ENCODE results near the gene CNPY1.
A peak's percentile ranks its signal among the peaks of the same experiment; 100 is the strongest.
"Not testable (repeated sequence)": the region's sequence is repeated elsewhere in the genome, so short reads cannot be mapped to it uniquely, and the experiment has no call there.

CNPY1 gene

DNA sequence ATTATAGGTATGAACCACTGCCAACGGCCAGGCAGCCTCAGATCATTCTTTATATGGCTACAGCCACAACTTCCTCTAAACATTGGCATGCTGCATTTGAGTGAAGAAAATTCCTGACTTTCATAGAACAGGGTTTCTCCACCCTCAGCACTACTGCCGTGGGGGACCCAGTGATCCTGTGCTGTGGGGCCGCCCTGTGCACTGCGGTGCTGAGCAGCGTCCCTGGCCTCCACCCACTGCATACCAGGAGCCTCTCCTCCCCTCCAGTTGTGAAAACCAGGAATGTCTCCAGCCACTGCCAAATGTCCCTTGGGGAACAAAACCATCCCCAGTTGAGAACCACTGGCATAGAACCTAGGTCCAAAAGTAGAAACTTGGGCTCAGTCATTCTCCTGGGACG is 15.8 kb downstream of the CNPY1 start:
- no peak for DNase-seq

DNA sequence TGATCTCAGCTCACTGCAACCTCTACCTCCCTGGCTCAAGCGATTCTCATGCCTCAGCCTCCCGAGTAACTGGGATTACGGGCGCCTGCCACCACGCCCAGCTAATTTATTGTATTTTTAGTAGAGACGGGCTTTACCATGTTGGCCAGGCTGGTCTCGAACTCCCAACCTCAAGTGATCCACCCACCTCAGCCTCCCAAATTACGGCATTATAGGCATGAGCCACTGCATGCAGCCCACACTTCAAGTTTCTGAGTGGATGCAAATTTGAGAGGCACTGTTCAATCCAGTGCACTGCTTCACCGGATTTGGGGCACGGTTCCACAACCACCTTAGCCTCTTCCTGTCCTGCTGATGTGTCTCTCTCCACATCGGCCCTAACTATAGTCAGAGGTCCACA is 16.5 kb downstream of the CNPY1 start:
- DNase-seq = no peak

DNA sequence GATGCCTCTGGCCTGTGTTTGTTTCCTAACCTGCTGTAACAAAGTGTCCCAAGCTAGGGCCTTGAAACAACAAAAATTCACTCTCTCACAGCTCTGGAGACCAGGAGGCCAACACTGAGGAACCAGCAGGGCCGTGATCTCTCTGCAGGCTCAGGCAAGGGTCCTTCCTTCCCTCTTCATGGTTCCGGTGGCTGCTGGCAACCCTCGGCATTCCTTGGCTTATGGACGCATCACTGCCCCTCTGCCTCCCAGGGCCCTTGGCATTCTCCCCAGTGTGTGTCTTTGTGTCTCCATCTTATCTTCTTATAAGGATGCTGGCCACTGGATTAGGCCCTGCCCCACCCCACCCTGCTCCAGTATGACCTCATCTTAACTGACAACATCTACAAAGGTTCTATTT is 17.0 kb downstream of the CNPY1 start:
- no peak for DNase-seq

DNA sequence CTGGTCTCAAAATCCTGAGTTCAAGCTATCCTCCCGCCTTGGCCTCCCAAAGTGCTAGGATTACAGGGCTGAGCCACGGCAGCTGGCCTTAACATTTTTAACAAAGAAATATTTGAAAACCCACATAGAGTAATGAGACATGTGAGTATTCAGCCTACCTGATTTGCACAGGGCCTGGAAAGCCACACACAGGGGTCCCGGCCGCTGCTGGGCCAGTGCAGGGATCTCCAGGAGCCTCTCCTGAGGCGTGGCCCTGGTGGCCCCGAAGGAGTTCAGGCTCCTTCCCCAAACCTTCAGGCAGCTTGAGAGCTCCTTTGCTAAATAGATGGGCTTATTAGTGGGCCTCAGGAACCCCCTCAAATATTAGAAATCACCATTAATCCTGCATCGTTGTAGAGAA is 18.7 kb downstream of the CNPY1 start:
- DNase-seq = no peak

DNA sequence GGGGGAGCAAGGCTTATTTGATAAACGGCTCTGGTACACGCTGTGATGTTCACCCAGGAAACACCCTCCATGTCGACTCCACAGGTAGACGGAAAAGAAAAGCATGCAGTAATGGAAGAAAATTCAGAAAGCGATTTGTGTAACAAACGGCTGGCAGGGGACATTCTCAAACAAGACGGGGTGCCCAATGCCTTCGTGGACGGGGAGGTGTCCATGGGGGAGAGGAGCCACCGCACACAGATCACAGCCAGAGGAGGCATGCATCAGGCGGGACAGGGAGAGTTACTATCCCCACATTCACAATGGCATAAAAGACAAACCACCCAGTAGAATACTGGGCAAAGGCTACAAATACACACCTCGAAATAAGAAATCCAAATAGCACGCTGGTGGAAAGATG is 20.1 kb downstream of the CNPY1 start:
- DNase-seq = no peak

DNA sequence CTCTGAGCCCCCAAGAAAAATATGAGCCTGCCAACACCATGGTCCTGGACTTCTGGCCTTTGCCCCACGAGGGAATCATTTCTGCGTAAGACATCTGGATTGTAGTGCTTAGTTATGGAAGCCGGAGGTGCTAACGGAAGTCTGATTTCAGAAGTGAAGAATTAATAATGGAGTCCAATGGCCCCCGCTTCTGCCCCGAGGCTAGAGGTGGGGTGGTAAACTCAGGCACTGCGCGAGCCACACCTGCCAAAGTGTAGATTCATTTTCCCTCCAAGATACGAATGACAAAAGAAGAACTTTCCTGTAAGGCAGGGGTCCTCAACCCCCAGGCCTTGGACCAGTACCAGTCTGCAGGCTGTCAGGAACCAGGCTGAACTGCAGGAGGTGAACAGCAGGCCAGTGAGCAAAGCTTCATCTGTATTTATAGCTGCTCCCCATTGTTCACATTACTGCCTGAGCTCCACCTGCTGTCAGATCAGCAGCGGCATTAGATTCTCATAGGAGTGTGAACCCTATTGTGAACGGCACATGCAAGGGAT is 22.3 kb downstream of the CNPY1 start:
- DNase-seq = no peak

DNA sequence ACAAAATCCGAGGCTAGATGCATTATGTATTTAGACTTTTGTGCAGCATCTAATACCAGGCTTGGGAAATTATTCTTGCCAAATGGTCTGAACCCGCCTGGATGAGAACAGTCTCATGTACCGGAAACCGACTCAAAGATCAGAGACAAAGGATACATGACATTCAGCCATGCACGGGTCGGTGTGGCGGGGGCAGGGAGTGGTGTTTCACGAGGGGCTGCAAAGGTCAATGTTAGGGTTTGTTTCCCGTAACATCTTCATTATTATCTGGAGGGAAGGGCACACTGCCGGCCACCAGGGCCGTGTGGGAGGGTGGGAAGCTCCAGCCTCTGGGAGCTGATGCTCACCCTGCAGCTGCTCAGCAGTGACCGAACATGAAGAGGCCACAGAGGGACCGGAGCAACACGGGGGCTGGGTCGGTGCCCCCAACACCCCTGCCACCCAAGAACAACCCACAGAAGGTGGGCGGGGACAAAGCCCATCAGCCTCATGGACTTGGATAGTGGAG is 23.1 kb downstream of the CNPY1 start:
- DNase-seq = no peak

DNA sequence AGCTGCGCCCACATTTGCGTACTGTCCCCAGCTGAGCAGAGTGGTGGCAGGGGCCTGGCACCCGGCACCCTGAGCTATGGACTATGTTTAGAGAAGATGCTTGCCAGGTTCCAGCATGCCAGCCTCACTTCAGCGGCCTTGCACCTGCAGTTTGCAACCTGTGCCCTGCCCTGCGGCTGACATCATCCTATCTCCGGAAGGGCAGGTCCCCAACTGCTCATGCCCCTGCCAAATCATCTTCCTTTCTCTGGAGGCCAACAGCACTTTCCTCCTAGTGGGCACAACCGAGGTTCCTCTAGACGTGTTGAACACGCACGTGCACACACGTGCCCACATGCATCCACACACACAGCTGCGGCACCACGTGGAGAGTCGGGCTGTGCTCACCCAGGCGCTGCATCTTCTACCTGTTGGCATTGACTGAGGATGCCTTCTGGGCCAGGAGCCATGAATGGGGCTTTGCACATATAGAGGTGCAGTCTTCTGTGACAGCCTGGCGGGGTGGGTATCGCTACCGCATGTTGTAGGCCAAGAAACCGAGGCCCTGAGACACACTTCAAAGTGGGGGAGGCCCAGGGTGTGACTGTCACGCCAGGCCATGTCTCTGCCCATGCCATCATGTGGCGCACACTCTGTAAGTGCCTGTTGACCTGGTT is 24.5 kb downstream of the CNPY1 start:
- DNase-seq = peak; percentile 30

DNA sequence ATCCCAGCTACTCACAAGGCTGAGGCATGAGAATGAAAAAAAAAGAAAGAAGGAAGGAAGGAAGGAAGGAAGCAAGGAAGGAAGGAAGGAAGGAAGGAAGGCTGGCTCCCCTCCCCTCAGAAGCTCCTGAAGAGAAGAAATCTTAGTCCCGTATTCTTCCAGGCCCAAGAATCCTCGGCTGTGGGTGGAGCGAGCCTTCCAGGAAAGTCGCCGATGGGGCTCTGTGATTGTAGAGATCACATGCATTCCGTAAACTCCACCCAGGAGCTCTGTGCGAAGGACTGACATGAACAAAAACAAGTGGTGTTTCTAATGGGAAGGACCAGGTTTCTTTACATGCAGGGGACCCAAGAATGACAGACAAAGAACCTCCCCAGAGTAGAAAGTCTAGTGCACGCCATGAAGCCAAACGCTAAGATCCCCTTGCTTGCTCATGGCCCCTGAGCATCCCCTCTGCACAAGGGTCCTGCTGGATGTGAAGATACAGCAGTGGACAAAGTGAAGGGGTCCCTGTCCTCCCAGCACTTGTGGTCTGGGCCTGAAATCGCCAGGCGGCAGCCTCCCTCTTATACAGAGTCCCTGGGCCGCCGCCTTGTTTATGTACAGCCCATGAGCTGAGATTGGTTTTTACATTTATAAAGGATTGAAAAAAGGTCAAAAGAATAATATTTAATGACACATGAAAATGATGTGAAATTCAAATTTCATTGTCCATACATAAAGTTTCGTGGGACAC is 25.2 kb downstream of the CNPY1 start:
- no peak for DNase-seq

DNA sequence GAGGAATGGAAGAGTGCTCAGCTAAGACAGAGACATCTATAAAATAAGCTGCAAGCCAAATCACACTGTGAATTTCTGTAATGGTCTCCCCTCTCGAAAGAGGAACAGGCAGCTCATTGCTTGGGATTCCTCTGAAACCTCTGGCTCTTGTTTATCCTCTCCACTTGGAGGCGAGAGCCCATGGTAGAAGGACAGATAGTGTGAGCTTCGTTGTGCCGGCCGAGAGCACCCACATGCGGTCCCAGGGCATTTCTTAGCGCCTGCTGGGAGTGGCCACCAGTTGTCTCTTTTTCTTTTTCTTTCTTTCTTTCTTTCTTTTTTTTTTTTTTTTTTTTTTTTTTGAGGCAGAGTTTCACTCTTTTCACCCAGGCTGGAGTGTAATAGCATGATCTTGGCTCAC is 26.2 kb downstream of the CNPY1 start:
- no peak for DNase-seq

DNA sequence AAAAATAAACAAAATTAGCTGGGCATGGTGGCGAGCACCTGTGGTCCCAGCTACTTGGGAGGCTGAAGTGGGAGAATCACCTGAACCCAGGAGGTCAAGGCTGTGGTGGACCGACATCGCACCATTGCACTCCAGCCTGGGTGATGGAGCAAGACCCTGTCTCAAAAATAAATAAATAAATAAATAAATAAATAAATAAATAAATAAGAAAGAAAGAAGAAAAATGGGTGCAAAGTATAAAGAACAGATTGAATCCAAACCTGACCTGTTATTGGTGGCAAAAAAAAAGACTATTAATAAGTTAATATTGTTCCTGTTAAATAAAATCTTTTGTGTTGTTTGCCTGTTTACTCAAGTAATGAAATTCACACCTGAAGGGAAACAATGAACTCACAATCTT is 27.0 kb downstream of the CNPY1 start:
- not testable (repeated sequence) for DNase-seq

DNA sequence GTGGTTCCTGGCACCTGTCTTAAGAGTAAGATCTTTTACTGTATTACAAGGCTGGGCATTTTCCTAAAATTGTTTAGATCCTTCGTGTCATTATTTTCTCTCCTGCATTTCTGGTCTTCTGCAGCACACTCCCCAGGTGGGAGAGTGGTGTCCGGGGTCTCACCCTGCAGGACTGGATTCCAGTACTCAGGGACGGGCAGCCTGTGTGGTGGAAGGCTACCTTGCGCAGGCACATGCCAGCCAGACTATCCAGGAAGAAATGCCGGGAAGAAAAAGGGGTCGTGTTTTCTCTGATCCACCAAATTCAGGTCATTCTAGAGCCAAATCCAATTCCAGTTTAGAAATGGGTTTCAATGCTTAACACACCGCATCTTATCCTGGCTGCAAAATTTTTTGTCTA is 27.7 kb downstream of the CNPY1 start:
- no peak for DNase-seq

DNA sequence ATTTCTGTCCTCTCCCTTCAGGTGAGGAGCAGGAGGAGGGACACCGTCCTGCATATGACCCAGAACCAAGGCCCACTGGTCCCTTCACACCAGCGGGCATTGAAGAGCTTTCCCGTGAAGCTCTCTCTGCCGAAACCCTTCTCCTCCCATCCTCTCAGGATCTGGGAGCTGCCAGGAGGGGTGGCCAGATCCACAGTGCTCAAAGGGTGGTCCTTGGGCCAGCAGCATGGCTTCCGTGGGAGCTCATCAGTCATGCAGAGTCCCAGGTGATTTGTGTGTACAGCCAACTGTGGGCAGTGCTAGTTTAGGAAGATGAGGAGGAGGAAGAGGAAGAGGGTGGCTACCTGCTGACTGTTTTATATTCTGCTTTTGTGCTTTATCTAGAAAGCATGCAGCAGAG is 28.4 kb downstream of the CNPY1 start:
- DNase-seq = no peak

DNA sequence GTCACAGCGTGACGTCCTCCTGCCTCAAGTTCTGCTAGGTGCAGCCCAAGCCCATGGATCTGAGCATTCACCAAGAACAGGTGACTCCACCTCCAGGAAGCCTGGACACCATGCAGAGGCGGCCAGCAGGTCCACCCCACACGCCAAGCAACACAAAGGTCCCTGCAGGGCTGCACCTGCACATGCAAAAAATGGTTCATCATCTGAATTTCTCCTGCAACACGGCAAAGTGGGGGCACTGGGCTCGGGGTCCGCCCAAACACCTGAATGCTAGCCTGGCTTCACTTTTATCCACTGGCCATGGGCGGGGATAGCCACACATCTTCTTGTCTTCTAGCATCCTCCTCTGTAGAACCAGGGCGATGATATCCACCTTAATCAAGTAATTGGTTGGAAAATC is 28.9 kb downstream of the CNPY1 start:
- no peak for DNase-seq

DNA sequence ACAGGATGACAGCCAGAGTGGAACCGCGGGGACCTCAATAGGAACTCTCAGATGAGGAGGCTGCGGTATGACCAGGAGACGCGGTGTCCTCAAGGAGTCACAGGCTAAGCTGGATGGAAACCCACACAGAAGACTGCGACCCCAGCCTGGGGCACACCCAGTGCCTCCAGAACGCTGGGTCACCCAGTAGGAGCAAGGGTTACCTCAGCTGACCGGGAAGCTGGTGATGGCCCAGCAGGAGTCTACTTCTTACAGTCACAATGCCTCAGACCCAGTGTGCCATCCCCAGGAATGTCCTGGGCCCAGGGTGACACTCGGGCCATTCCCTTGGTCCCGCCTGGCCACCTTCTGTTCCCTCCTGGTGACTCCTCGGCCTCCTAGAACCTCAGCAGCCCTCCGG is 29.9 kb downstream of the CNPY1 start:
- DNase-seq = no peak

DNA sequence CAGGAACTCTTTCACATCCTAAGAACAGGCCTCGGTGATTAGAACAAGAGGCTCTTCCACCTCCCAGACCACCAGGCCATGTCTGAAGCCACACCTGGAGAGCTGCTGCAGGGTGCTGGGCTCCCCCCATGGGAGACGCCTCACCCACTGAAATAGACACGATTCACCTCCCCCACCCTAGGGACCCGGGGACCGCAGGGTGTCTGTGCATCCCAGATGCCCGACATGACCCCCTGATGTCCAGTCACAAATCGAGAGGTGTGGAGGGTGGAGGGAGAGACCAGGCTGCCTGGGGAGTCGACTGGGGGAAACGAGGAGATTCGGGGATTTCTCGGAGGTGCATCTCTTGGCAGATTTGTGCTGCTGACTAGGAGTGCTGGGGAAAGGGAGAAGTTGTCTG is 31.0 kb downstream of the CNPY1 start:
- no peak for DNase-seq

DNA sequence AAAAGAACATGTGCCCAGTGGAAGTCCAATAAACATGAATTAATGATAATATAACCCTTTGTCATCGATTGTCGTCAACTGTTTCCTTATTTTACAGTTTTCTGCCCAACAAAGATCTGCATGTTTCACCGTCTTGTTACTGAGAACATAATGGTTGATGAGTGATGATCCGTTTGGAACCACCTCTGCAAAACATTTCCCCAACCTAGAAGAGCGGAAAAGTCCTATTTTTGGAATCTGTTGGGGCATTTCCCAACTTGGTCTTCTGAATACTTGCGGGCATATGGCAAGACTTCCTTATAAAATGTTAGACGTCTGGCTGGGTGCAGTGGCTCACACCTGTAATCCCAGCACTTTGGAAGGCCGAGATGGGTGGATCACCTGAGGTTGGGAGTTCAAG is 32.1 kb downstream of the CNPY1 start:
- DNase-seq = no peak

DNA sequence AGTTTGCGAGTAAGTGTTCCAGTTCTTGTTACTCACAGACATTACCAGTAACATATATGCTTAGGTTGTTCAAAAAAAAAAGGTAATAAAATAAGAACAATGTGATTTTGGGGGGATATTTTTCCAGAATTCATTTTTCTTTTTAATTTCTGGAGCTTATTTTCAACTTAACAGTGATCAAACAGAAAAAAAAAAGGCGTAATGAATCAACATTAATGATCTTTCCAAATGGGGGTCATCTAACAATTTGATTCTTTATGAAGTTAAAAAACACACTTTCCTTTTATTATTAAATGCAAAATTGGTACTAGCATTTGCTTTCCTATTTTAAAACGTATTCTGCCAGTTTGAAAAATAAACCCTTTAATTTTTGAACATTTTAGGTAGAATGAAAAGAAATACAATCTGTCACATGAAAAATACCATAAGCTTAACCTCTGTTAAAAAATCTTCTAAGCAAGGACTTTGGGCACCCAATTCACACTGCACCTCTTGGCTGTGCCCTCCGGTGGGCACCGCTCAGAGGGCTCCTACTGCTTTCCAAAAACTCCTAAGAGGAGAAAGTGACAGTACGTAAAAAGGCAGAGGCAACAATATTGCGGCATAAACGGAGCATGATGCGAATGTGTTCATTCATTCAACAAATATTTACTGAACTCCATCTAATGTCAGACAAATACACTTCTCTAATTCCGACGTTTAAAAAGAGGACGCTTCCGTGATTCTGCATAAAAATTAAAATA is 32.6 kb downstream of the CNPY1 start:
- DNase-seq = no peak

DNA sequence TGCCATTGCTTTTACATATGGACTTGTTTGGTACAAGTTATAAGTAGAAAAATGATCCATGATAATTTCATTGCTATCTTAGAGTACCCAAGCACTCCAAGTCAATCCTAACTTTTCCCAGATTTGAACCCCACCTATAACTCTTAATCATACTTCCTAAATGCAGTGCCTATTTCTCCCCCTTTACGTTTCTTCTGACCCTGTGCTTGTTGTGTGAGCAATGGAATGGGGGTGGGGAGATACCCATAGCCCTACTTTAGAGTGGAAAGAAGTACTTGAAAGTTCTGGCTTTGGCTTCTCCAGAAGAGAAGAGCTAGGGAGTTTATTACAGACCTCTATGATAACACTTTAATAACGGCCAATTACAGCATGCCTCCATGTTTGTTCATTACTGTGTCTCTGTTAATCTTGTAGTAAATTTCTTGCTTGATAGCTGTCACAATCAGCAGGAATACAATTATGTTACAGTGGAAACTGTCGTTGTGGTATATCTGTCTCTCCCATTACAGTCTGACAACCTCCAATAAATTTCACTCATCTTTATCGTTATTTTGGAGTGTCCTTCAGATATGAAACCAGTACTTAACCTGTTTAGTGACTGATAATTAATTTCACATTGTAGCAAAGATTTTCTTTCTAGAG is 34.0 kb downstream of the CNPY1 start:
- no peak for DNase-seq

DNA sequence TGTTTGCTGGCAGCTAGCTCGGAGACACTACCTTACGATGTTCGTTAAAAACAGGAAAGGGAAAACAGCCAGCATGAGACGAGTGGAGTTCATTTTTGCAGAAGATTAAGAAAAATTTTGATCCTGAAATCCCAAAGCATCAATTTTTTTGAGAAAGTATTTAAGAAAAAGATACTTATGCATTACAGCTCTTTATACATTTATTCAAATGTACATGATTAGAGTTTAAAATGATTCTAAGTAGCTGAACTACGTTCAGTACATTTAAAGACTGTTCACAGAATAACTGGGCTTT is 34.7 kb downstream of the CNPY1 start:
- DNase-seq = no peak

DNA sequence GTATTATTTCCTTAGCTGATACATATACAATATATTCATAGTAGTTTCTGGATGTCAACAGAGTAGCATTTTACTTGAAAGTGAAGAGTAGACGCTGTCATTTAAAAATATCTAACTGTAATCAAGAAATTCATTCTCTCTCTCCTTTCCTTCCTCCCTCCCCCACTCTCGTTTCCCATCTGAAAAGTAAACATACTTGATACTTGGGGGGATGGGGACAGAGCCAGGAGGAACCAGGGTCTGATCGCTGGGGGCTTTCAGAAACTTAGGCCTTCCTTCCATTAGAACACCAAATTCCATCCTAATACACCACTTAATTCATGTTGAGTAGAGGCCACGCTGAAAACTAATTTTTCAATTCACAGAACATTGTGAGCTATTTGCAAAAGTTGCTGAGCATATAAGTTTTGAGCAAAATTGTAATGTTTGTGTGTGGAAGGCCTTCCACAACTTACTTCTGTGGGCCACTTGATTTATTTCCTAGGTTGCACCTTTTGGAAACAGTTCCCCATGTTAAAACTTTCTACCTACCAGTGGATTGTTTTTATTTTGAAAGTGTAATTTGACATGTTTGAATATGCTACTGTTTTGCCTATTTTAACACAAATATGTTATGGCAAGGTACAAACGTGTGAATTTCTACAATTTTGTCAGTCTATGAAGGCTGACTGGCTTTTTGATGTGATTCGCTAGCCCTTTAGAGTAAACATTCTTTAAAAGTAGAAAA is 35.2 kb downstream of the CNPY1 start:
- DNase-seq = no peak

DNA sequence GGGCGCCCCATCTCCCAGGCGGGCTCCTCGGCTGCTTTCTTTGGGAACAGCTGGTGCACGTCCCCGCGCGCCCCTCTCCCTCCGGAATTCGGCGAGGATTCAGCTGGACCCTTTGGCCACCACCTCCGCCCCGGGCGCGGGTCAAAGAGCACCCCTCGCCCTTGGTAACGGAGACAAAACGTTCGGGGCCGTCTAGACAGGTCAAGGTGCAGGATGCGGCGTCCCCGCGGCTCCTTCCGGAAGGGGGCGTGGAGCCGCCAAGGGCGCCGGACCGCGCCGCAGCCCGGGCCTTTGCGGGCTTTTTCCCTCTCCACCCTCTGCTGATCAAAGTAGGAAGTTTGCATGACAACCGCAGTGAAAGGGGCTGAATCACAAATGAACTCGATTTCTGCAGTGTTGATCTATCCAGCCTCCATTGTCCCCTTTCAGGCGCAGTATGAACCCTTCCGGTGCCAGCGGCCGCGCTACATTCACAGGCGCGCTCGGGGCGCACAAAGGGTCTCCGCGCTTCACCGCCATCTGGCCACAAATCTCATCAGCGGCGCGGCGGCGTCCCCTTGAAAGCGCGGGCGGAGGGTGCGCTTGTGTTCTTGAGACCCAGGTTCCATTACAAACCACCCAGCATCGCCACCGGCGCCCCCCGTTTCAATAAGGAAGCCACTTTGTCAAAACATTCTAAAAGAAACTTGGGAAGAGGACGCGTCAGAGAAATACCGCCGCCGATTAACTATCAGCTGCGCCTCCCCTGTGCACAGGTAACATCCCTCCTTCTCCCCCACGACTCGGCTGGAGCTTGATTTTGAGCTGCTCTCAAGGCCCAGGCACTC is 36.4 kb downstream of the CNPY1 start:
- no peak for DNase-seq
